Heart left ventricle (tissue), 13 donors: ENCODE measurements around the gene CREM.

Experiments used
- POLR2A ChIP-seq, 2 donors: fragments of 450-650 bp; IDR thresholded peaks; one replicate each; pipeline ENCODE4 v1.6.1; 2017; ENCODE audit warnings: antibody characterized with exemption in 2 of 2, mild to moderate bottlenecking in 2 of 2, moderate library complexity in 2 of 2
- TF ChIP-seq, protein P1 (sequence below), 12 donors: fragments of 200-600 bp; sonication (generic) in 4 of 12; IDR thresholded peaks; one replicate each; pipeline versions ENCODE4 v1.5.0 to v1.8.0; 2018 to 2022; ENCODE audit warnings: antibody characterized with exemption in 12 of 12, mild to moderate bottlenecking in 5 of 12
- donor health status: ischemic (EF 13 %, LVEDD 7.1; RV severe dilation, severe dysfunction).
- donor health status: DM: no; HTN: yes; CAD: no.
- donor health status: DM: no; HTN: no; CAD: no.
- donor health status: ischemic (EF 25% LVEDD 6.9; RV normal size, moderate dysfunction).
- donor health status: ischemic (EF 25% LVEDD 5.7; RV mildly dilated, moderate dysfunction).
- donor health status: ischemic (EF 35%, LVEDD 5.7; RV mildly dilated, moderate dysfunction).
- donor health status: nonischemic (EF 11% LVEDD 7.7; RV severe dilation, severe dysfunction).
- donor health status: DM: yes; HTN: yes; CAD: no.
- donor health status: PGD.
- donor health status: ischemic (EF 29% LVEDD 5.4; RV normal size, mild dysfunction).
- donor health status: nonischemic (EF 23%, LVEDD 6.1; RV moderate dilation, normal function).

- TF ChIP-seq, protein P1, sequence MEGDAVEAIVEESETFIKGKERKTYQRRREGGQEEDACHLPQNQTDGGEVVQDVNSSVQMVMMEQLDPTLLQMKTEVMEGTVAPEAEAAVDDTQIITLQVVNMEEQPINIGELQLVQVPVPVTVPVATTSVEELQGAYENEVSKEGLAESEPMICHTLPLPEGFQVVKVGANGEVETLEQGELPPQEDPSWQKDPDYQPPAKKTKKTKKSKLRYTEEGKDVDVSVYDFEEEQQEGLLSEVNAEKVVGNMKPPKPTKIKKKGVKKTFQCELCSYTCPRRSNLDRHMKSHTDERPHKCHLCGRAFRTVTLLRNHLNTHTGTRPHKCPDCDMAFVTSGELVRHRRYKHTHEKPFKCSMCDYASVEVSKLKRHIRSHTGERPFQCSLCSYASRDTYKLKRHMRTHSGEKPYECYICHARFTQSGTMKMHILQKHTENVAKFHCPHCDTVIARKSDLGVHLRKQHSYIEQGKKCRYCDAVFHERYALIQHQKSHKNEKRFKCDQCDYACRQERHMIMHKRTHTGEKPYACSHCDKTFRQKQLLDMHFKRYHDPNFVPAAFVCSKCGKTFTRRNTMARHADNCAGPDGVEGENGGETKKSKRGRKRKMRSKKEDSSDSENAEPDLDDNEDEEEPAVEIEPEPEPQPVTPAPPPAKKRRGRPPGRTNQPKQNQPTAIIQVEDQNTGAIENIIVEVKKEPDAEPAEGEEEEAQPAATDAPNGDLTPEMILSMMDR (IDR thresholded peaks at IDR 0.05) = no peak
- no peak for TF ChIP-seq POLR2A (IDR thresholded peaks at IDR 0.05)
These were observed 92.6 kb downstream of the CREM start for GRCh38 chr10:35219292-35219691.
